ENCODE measurements around the gene HLA-A. TPM values are rescaled to one million over a fixed set of nuclear protein-coding genes. Genes with fewer than 3 reads are reported as not detected.
"Not testable (repeated sequence)": the region's sequence is repeated elsewhere in the genome, so short reads cannot be mapped to it uniquely, and the experiment has no call there.

HLA-A gene
- total RNA-seq, 1 experiment from 2014 or later: 61.4 TPM

DNA sequence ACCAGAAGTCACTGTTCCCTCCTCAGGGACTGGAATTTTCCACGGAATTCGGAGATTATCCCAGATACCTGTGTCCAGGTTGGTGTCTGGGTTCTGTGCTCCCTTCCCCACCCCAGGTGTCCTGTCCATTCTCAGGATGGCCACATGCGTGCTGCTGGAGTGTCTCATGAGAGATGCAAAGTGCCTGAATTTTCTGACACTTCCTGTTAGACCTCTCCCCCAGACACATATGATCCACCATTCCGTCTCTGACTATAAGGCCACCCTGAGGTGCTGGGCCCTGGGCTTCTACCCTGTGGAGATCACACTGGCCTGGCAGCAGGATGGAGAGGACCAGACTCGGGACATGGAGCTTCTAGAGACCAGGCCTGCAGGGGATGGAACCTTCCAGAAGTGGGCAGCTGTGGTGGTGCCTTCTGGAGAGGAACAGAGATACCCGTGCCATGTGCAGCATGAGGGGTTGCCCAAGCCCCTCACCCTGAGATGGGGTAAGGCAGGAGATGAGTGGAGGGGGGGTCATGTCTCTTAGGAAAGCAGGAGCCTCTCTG, 14.4 kb upstream of the HLA-A start:
- DNase-seq (ENCODE audit: low spot score): no peak
- in situ Hi-C loops (cut with HindIII; ENCODE audit: low sequenced_read_pairs): no loop called here

GRCh38 chr6:29930047-29930446, 12.3 kb upstream of the HLA-A start:
- in situ Hi-C loops (cut with HindIII; ENCODE audit: low sequenced_read_pairs); DNase-seq (ENCODE audit: low spot score): not testable (repeated sequence)

GRCh38 chr6:29933955-29934354, 8.4 kb upstream of the HLA-A start:
- no peak for DNase-seq (ENCODE audit: low spot score)
- in situ Hi-C loops (cut with HindIII; ENCODE audit: low sequenced_read_pairs): no loop called here

DNA sequence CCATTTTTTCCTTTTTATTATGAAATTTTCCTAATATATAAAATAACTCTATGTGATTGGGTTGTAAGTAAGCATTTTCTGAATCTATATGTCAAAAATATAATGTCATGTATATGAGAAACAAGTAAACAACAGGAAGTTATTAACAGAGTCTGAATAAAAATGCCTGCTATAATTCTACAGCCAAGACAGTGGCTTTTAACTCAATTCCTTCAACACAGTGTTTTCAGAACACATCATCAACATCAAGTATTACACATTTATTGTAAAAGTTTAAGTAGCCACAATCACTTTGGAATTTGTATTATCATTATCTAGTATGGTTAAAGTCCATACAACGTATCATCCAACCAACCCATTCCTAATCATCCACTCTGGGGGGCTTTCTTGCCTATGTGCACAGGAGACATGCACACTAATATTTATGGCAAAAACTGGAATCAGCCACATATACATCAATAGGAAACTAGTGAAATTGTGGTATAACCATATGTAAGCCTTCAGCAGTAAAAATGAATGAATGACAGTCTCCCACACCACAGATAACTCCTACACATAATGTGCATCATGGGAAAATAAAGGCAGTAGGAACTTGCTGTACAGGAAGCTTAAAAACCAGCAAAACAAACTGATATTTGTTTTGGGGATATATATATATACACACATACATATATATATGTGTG, 6.9 kb upstream of the HLA-A start:
- no peak for DNase-seq (ENCODE audit: low spot score)
- in situ Hi-C loops (cut with HindIII; ENCODE audit: low sequenced_read_pairs): no loop called here

DNA sequence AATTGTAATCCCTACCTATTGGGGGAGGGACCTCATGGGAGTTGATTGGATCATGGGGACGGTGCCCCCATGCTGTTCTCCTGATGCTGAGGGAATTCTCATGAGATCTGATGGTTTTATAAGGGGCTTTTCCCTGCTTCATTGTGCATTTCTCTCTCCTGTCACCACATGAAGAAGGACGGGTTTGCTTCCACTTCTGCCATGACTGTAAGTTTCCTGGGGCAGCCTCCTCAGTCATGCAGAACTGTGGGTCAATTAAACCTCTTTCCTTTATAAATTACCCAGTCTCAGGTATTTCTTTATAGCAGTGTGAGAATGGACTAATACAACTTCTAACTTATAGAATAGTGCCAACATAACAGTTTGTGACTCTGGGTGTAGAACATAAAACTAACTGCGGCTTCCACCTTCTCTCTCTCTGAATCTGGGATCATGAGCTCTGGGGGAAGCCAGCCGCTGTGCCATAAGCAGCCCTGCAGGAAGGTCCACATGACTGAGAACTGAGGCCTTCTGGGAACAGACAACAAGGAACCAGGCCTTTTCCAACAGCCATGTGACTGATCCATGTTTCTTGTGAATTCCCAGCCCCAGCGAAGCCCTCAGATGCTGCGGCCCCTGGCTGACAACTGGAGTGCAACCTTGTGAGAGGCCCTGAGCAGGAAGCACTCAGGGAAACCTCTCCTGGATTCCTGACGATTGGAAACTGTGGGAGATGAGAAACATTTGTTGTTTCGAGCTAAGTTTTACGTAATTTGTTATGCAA, 3.4 kb upstream of the HLA-A start:
- in situ Hi-C loops (cut with HindIII; ENCODE audit: low sequenced_read_pairs): no loop called here

DNA sequence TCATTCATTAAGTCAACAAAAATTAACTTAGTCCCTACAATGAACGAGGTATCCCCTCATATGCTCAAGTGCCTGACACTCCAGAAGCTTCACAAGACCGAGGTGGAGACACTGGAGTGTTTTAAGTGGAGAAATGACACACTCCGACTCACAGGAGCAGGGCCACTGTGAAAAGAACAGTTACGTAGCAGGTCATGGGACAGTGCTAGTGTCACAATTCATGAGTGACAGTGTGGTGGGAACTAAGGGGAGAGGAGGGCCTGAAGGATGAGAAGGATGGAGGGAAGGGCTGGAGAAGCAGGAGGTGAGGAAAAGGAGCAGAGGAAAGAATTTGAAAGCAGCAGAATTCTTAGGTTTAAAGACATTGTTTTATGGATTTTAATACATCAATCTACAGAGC, 1.3 kb upstream of the HLA-A start:
- DNase-seq (ENCODE audit: low spot score): no peak
- in situ Hi-C loops (cut with HindIII; ENCODE audit: low sequenced_read_pairs): no loop called here

More for the DNA sequence above, 3.4 kb upstream of the HLA-A start:
- no peak for DNase-seq (ENCODE audit: low spot score)

GRCh38 chr6:29941471-29941870, 861 bp upstream of the HLA-A start:
- in situ Hi-C loops (cut with HindIII; ENCODE audit: low sequenced_read_pairs): no loop called here
- no peak for DNase-seq (ENCODE audit: low spot score)

GRCh38 chr6:29941916-29942274, 437 bp upstream of the HLA-A start:
- DNase-seq (ENCODE audit: low spot score): no peak
- in situ Hi-C loops (cut with HindIII; ENCODE audit: low sequenced_read_pairs): no loop called here

GRCh38 chr6:29943053-29943966, 978 bp downstream of the HLA-A start:
- no peak for DNase-seq (ENCODE audit: low spot score)
- in situ Hi-C loops (cut with HindIII; ENCODE audit: low sequenced_read_pairs): no loop called here

GRCh38 chr6:29945281-29945820, 3.0 kb downstream of the HLA-A start:
- DNase-seq (ENCODE audit: low spot score): no peak
- in situ Hi-C loops (cut with HindIII; ENCODE audit: low sequenced_read_pairs): no loop called here

DNA sequence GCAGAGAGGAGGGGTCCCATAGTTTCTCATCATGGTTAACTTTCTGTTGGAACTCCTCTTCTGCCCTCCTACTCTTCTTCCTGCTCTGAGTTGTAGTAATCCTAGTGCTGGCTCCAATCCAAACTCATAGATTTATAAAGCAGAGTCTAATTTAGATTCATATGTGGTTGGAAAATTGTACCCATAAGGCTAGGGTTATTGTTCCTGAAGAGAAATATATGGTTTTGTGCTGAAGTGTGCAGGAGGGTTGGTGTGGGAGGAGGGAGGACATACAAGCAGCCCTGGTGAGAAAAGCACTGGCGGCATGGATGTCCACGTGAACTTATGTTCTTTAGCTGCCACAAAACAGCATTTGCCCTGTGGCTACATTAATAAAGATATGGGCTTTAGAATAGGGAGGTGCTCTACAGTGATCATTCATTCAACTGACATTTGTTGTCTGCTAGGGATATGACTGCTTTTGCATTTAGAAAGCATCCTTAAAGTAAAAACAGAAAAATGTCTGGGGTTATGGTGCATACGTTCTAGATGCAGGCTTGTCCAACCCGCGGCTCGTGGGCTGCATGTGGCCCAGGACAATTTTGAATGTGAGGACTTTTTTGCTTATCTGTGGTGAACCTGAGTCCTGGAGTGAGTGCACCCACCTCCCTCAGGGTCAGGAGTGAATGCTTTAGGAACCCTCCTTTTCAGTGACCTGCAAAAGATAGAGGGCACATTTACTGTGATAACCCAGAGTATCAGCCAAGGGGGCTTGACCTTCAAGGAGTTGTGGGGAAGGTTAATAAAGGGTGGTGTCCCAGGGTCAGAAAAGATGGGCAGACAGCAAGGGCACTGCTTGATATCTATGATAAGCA, 4.1 kb downstream of the HLA-A start:
- in situ Hi-C loops (cut with HindIII; ENCODE audit: low sequenced_read_pairs): no loop called here
- DNase-seq (ENCODE audit: low spot score): no peak

DNA sequence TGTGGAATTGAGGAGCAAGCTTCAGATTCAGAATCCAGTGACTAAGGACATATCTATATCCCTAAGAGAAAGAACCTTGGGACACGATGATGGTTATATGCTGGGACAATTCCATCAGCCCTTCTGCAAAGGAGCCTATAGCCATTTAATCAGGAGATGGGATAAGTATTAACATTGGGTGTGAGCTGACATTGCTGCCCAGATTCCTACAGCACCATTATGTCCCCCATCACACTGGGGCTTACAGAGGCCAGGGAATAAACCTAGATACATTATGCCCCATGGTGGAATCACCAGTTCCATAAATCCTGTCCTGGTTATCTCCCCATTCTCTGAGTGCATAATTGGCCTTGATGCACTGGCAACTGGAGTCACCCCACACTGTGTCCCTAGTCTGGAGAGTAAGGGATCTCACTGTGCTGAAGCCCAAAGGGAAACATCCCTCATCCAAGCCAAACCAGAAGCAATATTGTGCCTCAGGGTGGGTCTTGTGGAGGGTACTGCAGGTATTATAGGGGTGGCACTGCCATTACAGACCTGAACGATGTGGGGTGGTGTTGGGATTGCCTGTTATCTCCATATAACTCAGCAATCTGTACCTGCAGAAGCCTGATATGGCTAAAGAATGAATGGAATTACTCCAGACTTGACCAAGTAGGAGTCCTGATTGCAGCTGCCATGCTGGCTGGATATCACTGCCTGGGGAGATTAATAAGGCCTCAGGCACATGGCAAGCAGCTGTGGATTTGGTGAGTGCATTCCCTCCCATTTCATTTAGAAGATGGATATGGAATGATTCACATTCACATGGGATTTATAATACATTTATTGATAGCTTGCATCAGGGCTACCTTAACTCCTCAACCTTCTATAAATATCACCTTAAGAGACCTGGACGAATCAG, 5.0 kb downstream of the HLA-A start:
- no peak for DNase-seq (ENCODE audit: low spot score)
- in situ Hi-C loops (cut with HindIII; ENCODE audit: low sequenced_read_pairs): no loop called here

GRCh38 chr6:29948277-29948676, 5.9 kb downstream of the HLA-A start:
- in situ Hi-C loops (cut with HindIII; ENCODE audit: low sequenced_read_pairs): no loop called here
- no peak for DNase-seq (ENCODE audit: low spot score)

- no peak for DNase-seq (ENCODE audit: low spot score)
- in situ Hi-C loops (cut with HindIII; ENCODE audit: low sequenced_read_pairs): no loop called here
Measured at GRCh38 chr6:29949934-29950333, 7.6 kb downstream of the HLA-A start.

DNA sequence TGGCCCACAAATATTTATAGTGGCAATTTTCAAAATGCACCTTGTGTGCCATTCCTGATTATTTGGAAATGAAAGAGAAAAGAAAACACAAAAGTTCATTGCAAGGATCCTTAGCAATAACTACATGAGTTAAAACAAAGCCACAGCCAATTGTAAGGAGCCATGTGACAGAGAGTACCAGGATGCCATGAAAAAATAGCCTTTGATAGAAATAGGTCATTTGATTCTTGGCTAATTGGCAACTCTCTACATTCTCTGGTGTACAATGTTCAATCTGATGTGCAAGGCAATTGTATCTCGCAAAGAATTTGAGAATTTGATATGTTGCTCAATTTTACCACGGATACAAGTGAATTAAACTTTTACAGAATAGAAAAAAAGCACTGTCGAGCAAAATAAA, 9.6 kb downstream of the HLA-A start:
- peak; percentile 56 for DNase-seq (ENCODE audit: low spot score)
- in situ Hi-C loops (cut with HindIII; ENCODE audit: low sequenced_read_pairs): no loop called here

GRCh38 chr6:29953001-29953441, 10.7 kb downstream of the HLA-A start:
- no peak for DNase-seq (ENCODE audit: low spot score)
- in situ Hi-C loops (cut with HindIII; ENCODE audit: low sequenced_read_pairs): no loop called here

- in situ Hi-C loops (cut with HindIII; ENCODE audit: low sequenced_read_pairs): no loop called here
- no peak for DNase-seq (ENCODE audit: low spot score)
Measured at GRCh38 chr6:29953686-29954085, 11.4 kb downstream of the HLA-A start.

- in situ Hi-C loops (cut with HindIII; ENCODE audit: low sequenced_read_pairs): no loop called here
- no peak for DNase-seq (ENCODE audit: low spot score)
Measured at GRCh38 chr6:29954272-29954671, 11.9 kb downstream of the HLA-A start.
